NT2/D1 (cell line): ENCODE data around the gene NPVF.

Experiments
- YY1 ChIP-seq: IDR thresholded peaks from 2 replicates; pipeline ENCODE4 v1.6.1; 2011; ENCODE audit not compliant: insufficient read length, insufficient read depth
- ZNF274 ChIP-seq: IDR thresholded peaks from 2 replicates; pipeline ENCODE4 v1.6.1; 2011; ENCODE audit warnings: mild to moderate bottlenecking, low read depth, low read length

GRCh38 chr7:25194036-25194435, 34.2 kb downstream of the NPVF start:
- no peak for TF ChIP-seq ZNF274
- no peak for TF ChIP-seq YY1
